HG03378 (cell line): ENCODE results near the gene USP40.
"Not testable (repeated sequence)": the region's sequence is repeated elsewhere in the genome, so short reads cannot be mapped to it uniquely, and the experiment has no call there.

ENCODE experiments used
- ATAC-seq: cut with Tn5 transposase; IDR thresholded peaks from one replicate; pipeline ENCODE4 v1.9.1; 2021; ENCODE audit warnings: mild to moderate bottlenecking, moderate library complexity; ENCODE audit not compliant: unreplicated experiment

Gene USP40, protein sequence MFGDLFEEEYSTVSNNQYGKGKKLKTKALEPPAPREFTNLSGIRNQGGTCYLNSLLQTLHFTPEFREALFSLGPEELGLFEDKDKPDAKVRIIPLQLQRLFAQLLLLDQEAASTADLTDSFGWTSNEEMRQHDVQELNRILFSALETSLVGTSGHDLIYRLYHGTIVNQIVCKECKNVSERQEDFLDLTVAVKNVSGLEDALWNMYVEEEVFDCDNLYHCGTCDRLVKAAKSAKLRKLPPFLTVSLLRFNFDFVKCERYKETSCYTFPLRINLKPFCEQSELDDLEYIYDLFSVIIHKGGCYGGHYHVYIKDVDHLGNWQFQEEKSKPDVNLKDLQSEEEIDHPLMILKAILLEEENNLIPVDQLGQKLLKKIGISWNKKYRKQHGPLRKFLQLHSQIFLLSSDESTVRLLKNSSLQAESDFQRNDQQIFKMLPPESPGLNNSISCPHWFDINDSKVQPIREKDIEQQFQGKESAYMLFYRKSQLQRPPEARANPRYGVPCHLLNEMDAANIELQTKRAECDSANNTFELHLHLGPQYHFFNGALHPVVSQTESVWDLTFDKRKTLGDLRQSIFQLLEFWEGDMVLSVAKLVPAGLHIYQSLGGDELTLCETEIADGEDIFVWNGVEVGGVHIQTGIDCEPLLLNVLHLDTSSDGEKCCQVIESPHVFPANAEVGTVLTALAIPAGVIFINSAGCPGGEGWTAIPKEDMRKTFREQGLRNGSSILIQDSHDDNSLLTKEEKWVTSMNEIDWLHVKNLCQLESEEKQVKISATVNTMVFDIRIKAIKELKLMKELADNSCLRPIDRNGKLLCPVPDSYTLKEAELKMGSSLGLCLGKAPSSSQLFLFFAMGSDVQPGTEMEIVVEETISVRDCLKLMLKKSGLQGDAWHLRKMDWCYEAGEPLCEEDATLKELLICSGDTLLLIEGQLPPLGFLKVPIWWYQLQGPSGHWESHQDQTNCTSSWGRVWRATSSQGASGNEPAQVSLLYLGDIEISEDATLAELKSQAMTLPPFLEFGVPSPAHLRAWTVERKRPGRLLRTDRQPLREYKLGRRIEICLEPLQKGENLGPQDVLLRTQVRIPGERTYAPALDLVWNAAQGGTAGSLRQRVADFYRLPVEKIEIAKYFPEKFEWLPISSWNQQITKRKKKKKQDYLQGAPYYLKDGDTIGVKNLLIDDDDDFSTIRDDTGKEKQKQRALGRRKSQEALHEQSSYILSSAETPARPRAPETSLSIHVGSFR

DNA sequence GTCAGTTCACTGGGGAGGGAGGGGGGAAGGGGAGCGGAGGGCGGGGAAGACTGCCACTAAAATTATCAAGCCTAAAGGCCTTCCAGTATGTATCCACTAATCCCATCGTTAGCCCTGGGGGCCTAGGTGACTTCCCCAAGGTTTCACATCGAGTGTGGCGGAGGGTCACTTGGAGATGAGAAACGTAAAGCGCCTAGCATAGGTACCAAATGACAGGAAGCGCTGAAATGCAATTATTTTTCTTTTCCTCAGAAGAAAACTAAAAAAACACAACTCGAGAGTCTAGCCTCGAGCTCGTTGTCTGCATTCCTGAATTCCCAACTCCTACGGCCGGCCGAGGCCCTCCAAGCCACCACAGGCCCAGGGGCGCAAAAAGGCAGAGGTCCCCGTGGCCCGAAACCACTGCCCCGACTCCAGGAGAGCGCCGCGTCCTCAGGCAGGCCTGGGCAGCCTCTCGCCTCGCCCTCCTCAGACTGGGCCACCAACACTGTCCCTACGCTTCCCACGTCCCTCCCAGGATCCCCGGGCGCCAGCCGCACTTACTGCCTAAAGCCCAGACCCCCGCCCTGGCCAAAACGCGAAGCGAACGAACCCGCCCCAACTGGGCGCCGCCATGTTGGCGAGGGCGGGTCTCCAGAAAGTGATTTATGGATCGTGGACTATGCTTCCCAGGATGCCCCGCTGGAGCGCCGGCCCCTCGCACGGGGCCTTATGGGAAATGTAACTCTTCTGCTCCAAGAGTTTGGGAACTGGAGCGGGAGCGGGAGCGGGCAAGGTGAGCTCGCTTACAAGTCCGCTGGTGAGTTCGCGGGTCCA, at the start of gene USP40:
Gene USP40 (minus strand): TSS at position 642 of the 816 bp plus-strand sequence. CDS start 1,228 bp downstream, outside the sequence.
- peak; percentile 69 for ATAC-seq

DNA sequence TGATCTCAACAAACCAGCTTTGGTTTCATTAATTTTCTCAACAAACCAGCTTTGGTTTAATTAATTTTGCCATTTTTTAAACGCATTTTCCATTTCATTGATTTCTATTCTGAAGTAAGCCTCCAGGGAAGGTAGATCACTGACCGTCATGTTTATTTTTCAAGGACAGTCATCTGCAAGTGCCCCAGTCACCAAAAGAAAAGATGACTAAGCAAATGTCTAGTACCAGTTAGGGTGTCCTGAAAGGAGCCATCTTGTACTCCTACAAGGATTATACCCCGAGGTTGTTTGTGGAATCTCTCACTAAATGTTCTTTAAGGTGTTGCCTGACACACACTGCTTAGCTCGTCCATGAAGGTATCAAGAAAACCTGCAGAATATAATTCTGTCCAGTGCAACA, 44.7 kb upstream of the USP40 start:
- ATAC-seq, result no peak

DNA sequence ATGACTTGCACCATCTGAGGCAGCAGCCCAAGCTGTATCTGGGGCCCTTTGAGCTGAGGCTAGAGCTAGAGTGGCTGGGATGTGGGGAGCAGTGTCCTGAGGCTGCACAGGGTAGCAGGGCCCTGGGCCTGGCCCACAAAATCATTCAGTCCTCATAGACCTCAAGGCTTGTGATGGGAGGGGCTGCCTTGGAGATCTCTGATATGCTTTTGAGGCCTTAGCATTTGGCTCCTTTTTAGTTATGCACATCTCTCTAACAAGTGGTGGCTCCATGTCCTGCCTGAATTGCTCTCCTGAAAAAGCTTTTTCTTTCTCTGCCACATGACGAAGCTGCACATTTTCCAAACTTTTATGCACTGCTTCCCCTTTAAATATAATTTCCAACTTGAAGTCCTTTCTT, 39.1 kb upstream of the USP40 start:
- no peak for ATAC-seq

- no peak for ATAC-seq
Observed at GRCh38 chr2:233604826-233605225, 38.2 kb upstream of the USP40 start.

- ATAC-seq, result no peak
Observed at GRCh38 chr2:233603520-233603919, 36.9 kb upstream of the USP40 start.

GRCh38 chr2:233602076-233602475, 35.5 kb upstream of the USP40 start:
- ATAC-seq, result no peak

DNA sequence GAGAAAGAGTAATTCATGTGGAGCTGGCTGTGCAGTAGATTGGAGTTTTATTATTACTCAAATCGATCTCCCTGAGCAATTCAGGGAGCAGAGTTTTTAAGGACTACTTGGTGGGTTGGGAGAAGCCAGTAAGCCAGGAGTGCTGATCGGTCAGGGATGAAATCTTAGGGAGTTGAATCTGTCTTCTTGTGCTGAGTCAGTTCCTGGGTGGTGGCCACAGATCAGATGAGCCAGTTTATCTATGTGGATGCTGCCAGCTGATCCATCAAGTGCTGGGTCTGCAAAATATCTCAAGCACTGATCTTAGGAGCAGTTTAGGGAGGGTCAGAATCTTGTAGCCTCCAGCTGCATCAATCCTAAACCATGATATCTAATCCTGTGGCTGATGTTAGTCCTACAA, 33.8 kb upstream of the USP40 start:
- ATAC-seq, result no peak

- no peak for ATAC-seq
Observed at GRCh38 chr2:233598952-233599351, 32.4 kb upstream of the USP40 start.

- no peak for ATAC-seq
Observed at GRCh38 chr2:233597522-233597921, 30.9 kb upstream of the USP40 start.

GRCh38 chr2:233593201-233593600, 26.6 kb upstream of the USP40 start:
- ATAC-seq, result peak; percentile 51

GRCh38 chr2:233592706-233593105, 26.1 kb upstream of the USP40 start:
- ATAC-seq, result not testable (repeated sequence)

GRCh38 chr2:233588400-233588799, 21.8 kb upstream of the USP40 start:
- no peak for ATAC-seq

GRCh38 chr2:233584210-233584609, 17.6 kb upstream of the USP40 start:
- no peak for ATAC-seq

DNA sequence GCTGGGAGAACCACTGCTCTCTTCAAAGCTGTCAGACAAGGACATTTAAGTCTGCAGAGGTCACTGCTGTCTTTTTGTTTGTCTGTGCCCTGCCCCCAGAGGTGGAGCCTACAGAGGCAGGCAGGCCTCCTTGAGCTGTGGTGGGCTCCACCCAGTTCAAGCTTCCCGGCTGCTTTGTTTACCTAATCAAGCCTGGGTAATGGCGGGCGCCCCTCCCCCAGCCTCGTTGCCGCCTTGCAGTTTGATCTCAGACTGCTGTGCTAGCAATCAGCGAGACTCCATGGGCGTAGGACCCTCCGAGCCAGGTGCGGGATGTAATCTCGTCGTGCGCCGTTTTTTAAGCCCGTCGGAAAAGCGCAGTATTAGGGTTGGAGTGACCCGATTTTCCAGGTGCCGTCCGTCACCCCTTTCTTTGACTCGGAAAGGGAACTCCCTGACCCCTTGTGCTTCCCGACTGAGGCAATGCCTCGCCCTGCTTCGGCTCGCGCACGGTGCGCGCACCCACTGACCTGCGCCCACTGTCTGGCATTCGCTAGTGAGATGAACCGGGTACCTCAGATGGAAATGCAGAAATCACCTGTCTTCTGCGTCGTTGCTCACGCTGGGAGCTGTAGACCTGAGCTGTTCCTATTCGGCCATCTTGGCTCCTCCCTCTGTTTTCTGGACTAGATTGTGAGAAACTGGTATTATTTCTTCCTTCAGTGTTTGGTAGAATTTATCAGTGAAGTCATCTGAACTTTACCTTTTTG, 16.8 kb upstream of the USP40 start:
- ATAC-seq, result not testable (repeated sequence)

DNA sequence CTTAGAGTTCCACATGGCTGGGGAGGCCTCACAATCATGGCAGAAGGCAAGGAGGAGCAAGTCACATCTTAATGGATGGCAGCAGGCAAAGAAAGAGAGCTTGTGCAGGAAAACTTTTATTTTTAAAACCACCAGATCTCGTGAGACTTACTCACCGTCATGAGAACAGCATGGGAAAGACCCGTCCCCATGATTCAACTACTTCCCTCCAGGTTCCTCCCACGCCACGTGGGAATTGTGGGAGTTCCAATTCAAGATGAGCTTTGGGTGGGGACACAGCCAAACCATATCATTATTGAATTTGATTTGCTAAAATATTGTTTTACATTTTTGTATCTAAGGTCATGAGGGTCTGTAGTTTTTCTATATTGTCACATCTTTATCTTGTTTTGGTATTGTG, 10.8 kb upstream of the USP40 start:
- not testable (repeated sequence) for ATAC-seq

DNA sequence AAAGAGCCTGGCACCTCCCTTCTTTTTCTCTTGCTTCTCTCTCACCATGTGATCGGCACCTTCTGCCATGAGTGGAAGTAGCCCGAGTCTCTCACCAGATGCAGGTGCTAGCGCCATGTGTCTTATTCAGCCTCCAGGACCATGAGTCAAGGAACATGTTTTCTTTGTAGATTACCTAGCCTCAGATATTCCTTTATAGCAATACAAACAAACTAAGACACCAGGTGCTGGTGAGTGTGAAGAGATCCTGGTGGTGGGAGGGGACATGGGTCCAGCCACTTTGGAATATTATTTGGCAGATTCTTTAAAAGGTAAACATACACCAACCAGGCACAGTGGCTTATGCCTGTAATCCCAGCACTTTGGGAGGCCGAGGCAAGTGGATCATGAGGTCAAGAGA, 5.9 kb upstream of the USP40 start:
- no peak for ATAC-seq

DNA sequence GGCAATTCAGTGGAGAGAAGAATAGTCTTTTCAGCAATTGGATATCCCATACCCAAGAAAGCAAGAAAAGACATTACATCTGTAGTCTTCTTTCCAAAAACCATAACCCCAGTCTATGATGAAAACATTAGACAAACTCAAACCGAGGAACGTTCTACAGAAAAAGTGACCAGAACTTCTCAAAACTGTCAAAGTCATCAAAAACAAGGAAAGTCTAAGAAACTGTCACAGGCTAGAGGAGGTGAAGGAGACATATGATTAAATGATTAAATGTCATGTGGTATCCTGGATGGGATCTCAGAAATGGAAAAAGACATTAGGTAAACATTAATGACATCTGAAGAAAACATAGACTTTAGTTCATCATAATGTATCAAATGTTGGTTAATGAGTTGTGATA, 4.9 kb upstream of the USP40 start:
- no peak for ATAC-seq

GRCh38 chr2:233571001-233571400, 4.4 kb upstream of the USP40 start:
- ATAC-seq, result no peak

GRCh38 chr2:233565685-233566140, 869 bp downstream of the USP40 start:
- ATAC-seq, result peak; percentile 23
